Vagina (tissue), 2 donors: ENCODE data around the gene AVEN.

Experiments
- CTCF ChIP-seq, 3 experiments: fragments of 450-650 bp in 2 of 3; fragments of 200-600 bp in 1 of 3; sonication (generic) in 1 of 3; IDR thresholded peaks; one replicate each; pipeline ENCODE4 v1.5.1; 2017 to 2019; ENCODE audit warnings: antibody characterized with exemption in 3 of 3, mild to moderate bottlenecking in 2 of 3, moderate library complexity in 2 of 3
- POLR2AphosphoS5 ChIP-seq, 2 donors: sonication (generic); formaldehyde crosslinking; IDR thresholded peaks; one replicate each; pipeline ENCODE4 v1.9.0; 2017; ENCODE audit warnings: antibody characterized with exemption in 2 of 2, mild to moderate bottlenecking in 2 of 2, low read depth in 1 of 2; ENCODE audit not compliant: insufficient read depth in 1 of 2

GRCh38 chr15:33874156-33874555 lies 164.8 kb downstream of the AVEN start:
- TF ChIP-seq CTCF (IDR thresholded peaks at IDR 0.05), result no peak
- no peak for TF ChIP-seq POLR2AphosphoS5 (IDR thresholded peaks at IDR 0.05; ENCODE audit: insufficient read depth in 1 of 2, low read depth in 1 of 2)
